ENCODE measurements around the gene KIF25.

Gene KIF25

GRCh38 chr6:168013250-168013915, 15.9 kb downstream of the KIF25 start:
- no peak overlapping the region for H3K4me3 ChIP-seq (ENCODE audit: low read depth, low read length)
- no peak for DNase-seq (ENCODE audit: low read depth)

- no peak overlapping the region for H3K4me3 ChIP-seq (ENCODE audit: low read depth, low read length)
- no peak for DNase-seq (ENCODE audit: low read depth)
These were observed 17.0 kb downstream of the KIF25 start for GRCh38 chr6:168014428-168014827.

- no peak overlapping the region for H3K4me3 ChIP-seq (ENCODE audit: low read depth, low read length)
- no peak for DNase-seq (ENCODE audit: low read depth)
These were observed 17.5 kb downstream of the KIF25 start for GRCh38 chr6:168015009-168015408.

GRCh38 chr6:168015482-168016175, 18.2 kb downstream of the KIF25 start:
- peak; percentile 61 for DNase-seq (ENCODE audit: low read depth)
- no peak overlapping the region for H3K4me3 ChIP-seq (ENCODE audit: low read depth, low read length)

- no peak for DNase-seq (ENCODE audit: low read depth)
- H3K4me3 ChIP-seq (ENCODE audit: low read depth, low read length) = no peak overlapping the region
These were observed 18.7 kb downstream of the KIF25 start for GRCh38 chr6:168016176-168016620.

- no peak overlapping the region for H3K4me3 ChIP-seq (ENCODE audit: low read depth, low read length)
- no peak for DNase-seq (ENCODE audit: low read depth)
These were observed 19.5 kb downstream of the KIF25 start for GRCh38 chr6:168016721-168017525.

GRCh38 chr6:168017629-168018028, 20.2 kb downstream of the KIF25 start:
- no peak for DNase-seq (ENCODE audit: low read depth)
- no peak overlapping the region for H3K4me3 ChIP-seq (ENCODE audit: low read depth, low read length)

- no peak for DNase-seq (ENCODE audit: low read depth)
- no peak overlapping the region for H3K4me3 ChIP-seq (ENCODE audit: low read depth, low read length)
These were observed 21.2 kb downstream of the KIF25 start for GRCh38 chr6:168018664-168019063.

GRCh38 chr6:168020242-168020641, 22.8 kb downstream of the KIF25 start:
- no peak for DNase-seq (ENCODE audit: low read depth)
- H3K4me3 ChIP-seq (ENCODE audit: low read depth, low read length) = no peak overlapping the region

GRCh38 chr6:168021581-168021980, 24.1 kb downstream of the KIF25 start:
- DNase-seq (ENCODE audit: low read depth) = no peak
- no peak overlapping the region for H3K4me3 ChIP-seq (ENCODE audit: low read depth, low read length)

GRCh38 chr6:168022488-168023321, 25.2 kb downstream of the KIF25 start:
- no peak overlapping the region for H3K4me3 ChIP-seq (ENCODE audit: low read depth, low read length)
- DNase-seq (ENCODE audit: low read depth) = no peak

GRCh38 chr6:168024951-168025510, 27.6 kb downstream of the KIF25 start:
- H3K4me3 ChIP-seq (ENCODE audit: low read depth, low read length) = no peak overlapping the region

GRCh38 chr6:168025831-168026710, 28.6 kb downstream of the KIF25 start:
- H3K4me3 ChIP-seq (ENCODE audit: low read depth, low read length) = no peak overlapping the region
- DNase-seq (ENCODE audit: low read depth) = no peak

More at GRCh38 chr6:168024951-168025510, 27.6 kb downstream of the KIF25 start:
- DNase-seq (ENCODE audit: low read depth) = no peak

GRCh38 chr6:168026925-168027324, 29.5 kb downstream of the KIF25 start:
- H3K4me3 ChIP-seq (ENCODE audit: low read depth, low read length) = no peak overlapping the region
- DNase-seq (ENCODE audit: low read depth) = no peak

GRCh38 chr6:168027521-168027920, 30.1 kb downstream of the KIF25 start:
- no peak overlapping the region for H3K4me3 ChIP-seq (ENCODE audit: low read depth, low read length)

GRCh38 chr6:168028181-168028580, 30.7 kb downstream of the KIF25 start:
- H3K4me3 ChIP-seq (ENCODE audit: low read depth, low read length) = no peak overlapping the region
- DNase-seq (ENCODE audit: low read depth) = no peak

More at GRCh38 chr6:168027521-168027920, 30.1 kb downstream of the KIF25 start:
- DNase-seq (ENCODE audit: low read depth) = no peak

GRCh38 chr6:168029459-168030217, 32.2 kb downstream of the KIF25 start:
- H3K4me3 ChIP-seq (ENCODE audit: low read depth, low read length) = no peak overlapping the region
- no peak for DNase-seq (ENCODE audit: low read depth)

Measured in skeletal muscle cell (primary cell).